Lower lobe of right lung (tissue), 2 donors: ENCODE results near the gene CTRB2. TPM values are rescaled to one million over a fixed set of nuclear protein-coding genes. Genes with fewer than 3 reads are reported as not detected.

Experiments
- ATAC-seq, 2 donors: fragments of 200-7000 bp; cut with Tn5 transposase; one replicate each; pipeline ENCODE4 v1.9.1; 2020 to 2022; ENCODE audit warnings: mild to moderate bottlenecking in 2 of 2, moderate library complexity in 2 of 2
- DNase-seq: peaks from one replicate; pipeline ENCODE4 v3.0.0-alpha.2; 2020
- H3K27ac ChIP-seq: fragments of 200-600 bp; one replicate; pipeline ENCODE4 v1.8.0; 2022
- H3K27me3 ChIP-seq: fragments of 200-600 bp; one replicate; pipeline ENCODE4 v1.8.0; 2022; ENCODE audit warnings: low read depth
- H3K36me3 ChIP-seq: fragments of 200-600 bp; one replicate; pipeline ENCODE4 v1.8.0; 2022; ENCODE audit warnings: mild to moderate bottlenecking
- H3K4me1 ChIP-seq: fragments of 200-600 bp; one replicate; pipeline ENCODE4 v1.8.0; 2022
- H3K4me3 ChIP-seq: fragments of 200-600 bp; one replicate; pipeline ENCODE4 v1.8.0; 2022; ENCODE audit warnings: mild to moderate bottlenecking
- H3K9me3 ChIP-seq: fragments of 200-600 bp; one replicate; pipeline ENCODE4 v1.8.0; 2022
- intact Hi-C: fragments of 100-400 bp; cut with DNase I; formaldehyde crosslinking; loops from one replicate; pipeline ENCODE4 v1.11.0; 2022
- total RNA-seq: library from RNA; stranded (reverse); fragmentation: NEBNext Ultra II Directional; extraction: Animal tissue kit (Norgen Biotek cat#: 25700); gene quantifications from one replicate; pipeline ENCODE4 v1.2.1, GENCODE V29; 2021
- TF ChIP-seq, protein P1 (sequence below): fragments of 200-600 bp; IDR thresholded peaks from one replicate; pipeline ENCODE4 v1.8.0; 2022; ENCODE audit warnings: antibody characterized with exemption, mild to moderate bottlenecking
- donor health status: DM: no; HTN: yes; CAD: no; lungs with severe emphysema.

Gene CTRB2
- total RNA-seq, 1 donor from 2014 or later = 0.44 TPM

DNA sequence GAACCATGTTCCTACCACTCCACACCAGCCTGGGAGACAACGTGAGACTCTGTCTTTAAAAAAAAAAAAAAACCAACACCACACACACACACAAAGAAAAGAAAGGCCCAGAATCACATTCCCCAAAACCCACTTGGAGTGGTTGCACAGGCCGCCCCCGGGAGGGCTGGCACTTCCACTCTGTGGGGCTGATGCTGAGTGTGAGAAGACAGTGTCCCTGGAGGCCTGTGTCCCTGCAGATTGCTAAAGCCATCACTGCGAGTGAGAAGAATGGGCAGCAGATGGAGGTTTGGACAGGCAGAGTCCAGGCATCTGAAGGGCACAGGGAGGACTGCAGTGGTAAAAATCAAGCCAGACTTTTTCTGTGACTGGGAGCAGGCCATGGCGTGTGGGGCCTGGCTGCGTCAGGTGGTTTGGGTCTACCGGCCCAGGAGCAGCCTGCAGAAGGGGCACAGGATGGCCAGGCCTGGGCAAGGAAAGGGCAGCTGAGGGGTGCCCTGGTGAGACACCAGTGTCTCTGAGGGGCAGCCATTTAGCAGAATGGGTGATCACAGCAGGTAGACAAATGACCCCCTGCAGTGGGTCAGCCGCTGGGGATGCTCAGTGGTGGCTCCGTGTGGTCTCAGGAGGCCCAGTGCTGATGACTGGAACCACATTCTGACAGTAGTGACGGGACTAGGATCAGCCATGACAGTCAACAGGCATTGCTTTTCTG, 13.1 kb downstream of the CTRB2 start:
- Histone ChIP-seq H3K9me3 (no peaks in the 10 kb centered on the region), H3K36me3 (no peaks in the 10 kb centered on the region), H3K4me3 (no peak overlapping the region), H3K27me3 (peaks cover 21% of the 10 kb centered on the region), H3K4me1 (no peaks in the 10 kb centered on the region), H3K27ac (no peak overlapping the region)
- ATAC-seq = no peak
- peak; percentile 20 for DNase-seq
- TF ChIP-seq, protein P1, sequence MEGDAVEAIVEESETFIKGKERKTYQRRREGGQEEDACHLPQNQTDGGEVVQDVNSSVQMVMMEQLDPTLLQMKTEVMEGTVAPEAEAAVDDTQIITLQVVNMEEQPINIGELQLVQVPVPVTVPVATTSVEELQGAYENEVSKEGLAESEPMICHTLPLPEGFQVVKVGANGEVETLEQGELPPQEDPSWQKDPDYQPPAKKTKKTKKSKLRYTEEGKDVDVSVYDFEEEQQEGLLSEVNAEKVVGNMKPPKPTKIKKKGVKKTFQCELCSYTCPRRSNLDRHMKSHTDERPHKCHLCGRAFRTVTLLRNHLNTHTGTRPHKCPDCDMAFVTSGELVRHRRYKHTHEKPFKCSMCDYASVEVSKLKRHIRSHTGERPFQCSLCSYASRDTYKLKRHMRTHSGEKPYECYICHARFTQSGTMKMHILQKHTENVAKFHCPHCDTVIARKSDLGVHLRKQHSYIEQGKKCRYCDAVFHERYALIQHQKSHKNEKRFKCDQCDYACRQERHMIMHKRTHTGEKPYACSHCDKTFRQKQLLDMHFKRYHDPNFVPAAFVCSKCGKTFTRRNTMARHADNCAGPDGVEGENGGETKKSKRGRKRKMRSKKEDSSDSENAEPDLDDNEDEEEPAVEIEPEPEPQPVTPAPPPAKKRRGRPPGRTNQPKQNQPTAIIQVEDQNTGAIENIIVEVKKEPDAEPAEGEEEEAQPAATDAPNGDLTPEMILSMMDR = no peak
- intact Hi-C loops = no loop called here

DNA sequence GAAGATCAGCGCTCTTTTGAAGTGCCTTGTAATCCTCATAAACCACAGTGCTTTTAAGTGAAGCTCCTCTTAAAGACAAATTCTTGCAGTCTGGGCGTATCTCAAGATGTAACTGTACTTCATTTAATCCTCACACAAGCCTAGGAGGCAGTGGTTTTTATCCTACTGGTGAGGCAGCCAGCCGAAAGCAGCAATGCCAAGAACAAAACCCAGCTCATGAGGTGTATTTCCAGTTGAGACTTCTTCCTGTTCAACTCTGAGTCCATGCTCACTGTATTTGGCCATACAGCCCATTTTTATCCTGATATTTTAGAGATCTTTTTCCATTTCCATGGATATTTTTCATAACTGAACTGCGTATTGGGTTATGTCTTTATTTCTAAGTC, 13.7 kb downstream of the CTRB2 start:
- no peak overlapping the region for H3K4me3 ChIP-seq
- intact Hi-C loops = no loop called here
- ATAC-seq (no peak), DNase-seq (no peak)
- TF ChIP-seq, protein P1 = no peak
- peaks cover 15% of the 10 kb centered on the region for H3K27me3 ChIP-seq
- H3K36me3 ChIP-seq = no peaks in the 10 kb centered on the region
- no peak overlapping the region for H3K27ac ChIP-seq
- no peaks in the 10 kb centered on the region for H3K4me1 ChIP-seq
- no peaks in the 10 kb centered on the region for H3K9me3 ChIP-seq

DNA sequence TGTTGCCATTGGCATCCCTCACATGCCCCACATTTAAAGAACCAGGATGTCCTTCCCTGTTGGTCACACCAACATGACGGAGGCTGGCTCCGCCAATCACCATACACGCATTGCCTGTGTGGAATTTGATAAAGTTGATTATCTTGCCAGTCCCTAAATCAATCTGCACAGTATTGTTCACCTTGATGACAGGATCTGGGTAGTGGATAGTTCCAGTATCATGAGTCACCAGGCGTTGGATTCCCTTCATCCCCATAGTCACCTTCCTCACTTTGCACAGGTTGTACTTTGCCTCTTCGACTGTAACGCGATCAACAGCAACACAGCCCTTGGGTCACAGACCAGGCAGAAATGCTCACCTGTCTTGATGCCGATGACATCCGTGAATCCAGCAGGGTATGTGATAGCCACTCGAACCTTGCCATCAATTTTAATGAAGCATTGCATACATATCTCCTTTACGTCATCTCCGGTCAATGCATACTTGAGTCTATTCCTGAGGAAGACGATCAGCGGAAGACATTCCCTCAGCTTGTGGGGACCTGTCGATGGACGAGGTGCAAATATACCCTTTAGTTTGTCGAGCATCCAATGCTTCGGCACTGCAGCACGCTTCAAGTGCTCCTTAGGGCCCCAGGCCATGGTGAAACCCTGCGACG, 14.2 kb downstream of the CTRB2 start:
- no peaks in the 10 kb centered on the region for H3K4me1 ChIP-seq
- H3K4me3 ChIP-seq = no peak overlapping the region
- TF ChIP-seq, protein P1 = no peak
- no peak overlapping the region for H3K27ac ChIP-seq
- no peaks in the 10 kb centered on the region for H3K9me3 ChIP-seq
- no peak for ATAC-seq
- H3K36me3 ChIP-seq = no peaks in the 10 kb centered on the region
- no peak for DNase-seq
- intact Hi-C loops = no loop called here
- peaks cover 10% of the 10 kb centered on the region for H3K27me3 ChIP-seq

DNA sequence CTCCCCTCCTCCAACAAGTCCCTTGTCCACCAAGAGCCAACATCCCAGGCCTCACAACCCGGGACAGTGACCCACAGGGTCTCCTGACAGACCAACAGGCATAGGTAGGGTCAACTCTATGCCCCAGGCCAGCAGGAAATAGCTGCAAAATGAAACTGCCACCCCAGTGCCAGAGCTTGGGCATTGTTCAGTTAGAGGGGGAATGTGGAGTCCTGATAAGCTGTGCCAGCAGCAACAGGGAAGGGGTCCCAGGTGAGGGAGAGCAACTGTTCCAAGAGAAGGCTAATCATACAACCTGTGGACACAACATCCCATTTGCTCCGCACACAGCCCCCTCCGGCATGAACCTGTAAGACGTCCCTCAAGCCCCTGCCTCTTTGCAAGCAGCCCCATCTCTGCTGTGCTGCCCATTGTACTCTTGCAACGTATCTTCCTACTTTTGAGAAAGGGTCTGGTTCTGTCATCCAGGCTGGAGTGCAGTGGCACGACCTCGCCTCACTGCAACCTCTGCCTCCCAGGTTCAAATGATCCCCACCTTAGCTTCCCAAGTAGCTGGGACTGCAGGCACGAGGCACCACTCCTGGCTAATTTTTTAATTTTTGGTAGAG, 17.2 kb downstream of the CTRB2 start:
- DNase-seq = no peak
- no peaks in the 10 kb centered on the region for H3K9me3 ChIP-seq
- no peaks in the 10 kb centered on the region for H3K36me3 ChIP-seq
- intact Hi-C loops = no loop called here
- H3K27me3 ChIP-seq = no peaks in the 10 kb centered on the region
- TF ChIP-seq, protein P1 = no peak
- no peak overlapping the region for H3K4me3 ChIP-seq
- no peak for ATAC-seq
- no peak overlapping the region for H3K27ac ChIP-seq
- no peaks in the 10 kb centered on the region for H3K4me1 ChIP-seq

DNA sequence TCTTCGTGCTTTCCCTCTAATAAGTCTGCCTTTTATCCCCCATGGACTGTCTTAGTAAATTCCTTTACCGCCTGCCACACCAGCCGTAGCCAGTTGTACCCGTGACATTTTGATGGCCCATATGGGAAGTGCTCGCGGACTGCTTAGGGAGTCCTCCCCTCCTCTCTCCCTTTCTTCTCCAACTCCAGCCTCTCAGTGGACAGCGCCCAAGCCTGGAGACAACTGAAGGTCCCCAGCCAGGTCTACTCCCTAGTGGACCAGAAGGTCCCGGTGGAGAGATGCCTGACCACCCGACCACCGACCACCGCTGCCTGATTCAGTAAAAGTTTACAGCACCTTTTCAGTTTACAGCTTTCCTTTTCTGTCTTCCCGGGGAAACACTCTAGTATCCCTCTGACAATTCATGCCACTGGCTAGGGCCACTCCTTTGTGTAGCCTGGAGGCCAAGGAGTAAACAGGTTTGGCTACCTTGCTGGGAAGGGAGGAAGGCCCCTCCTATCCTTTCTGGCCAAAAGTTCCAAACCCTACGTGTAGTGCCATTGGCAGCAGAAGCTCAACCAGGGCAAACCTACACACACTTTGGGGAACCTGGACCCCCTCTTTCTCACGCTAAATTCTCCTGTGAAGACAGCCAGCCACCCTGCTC, 18.0 kb downstream of the CTRB2 start:
- H3K4me1 ChIP-seq = no peaks in the 10 kb centered on the region
- DNase-seq = no peak
- no peak for ATAC-seq
- intact Hi-C loops = no loop called here
- H3K4me3 ChIP-seq = no peak overlapping the region
- no peaks in the 10 kb centered on the region for H3K36me3 ChIP-seq
- H3K27ac ChIP-seq = no peak overlapping the region
- H3K9me3 ChIP-seq = no peaks in the 10 kb centered on the region
- TF ChIP-seq, protein P1 = no peak
- H3K27me3 ChIP-seq = no peaks in the 10 kb centered on the region
